Liver (tissue), 9 donors: Measurements from ENCODE around the gene PDCD2L. TPM values are rescaled to one million over a fixed set of nuclear protein-coding genes. Genes with fewer than 3 reads are reported as not detected.

Experiments used
- DNase-seq: peaks from one replicate; pipeline ENCODE4 v3.0.0-alpha.2; 2017; ENCODE audit warnings: low spot score
- H3K27ac ChIP-seq, 2 donors: one replicate each; pipeline ENCODE4 v1.7.0; 2013; ENCODE audit warnings: inconsistent platforms in 2 of 2, low read length in 2 of 2, control low read depth in 1 of 2, low read depth in 1 of 2, mild to moderate bottlenecking in 1 of 2
- H3K27me3 ChIP-seq, 4 donors: one replicate each; pipeline versions ENCODE4 v1.6.1 to v1.7.0; 2013; ENCODE audit warnings: low read length in 3 of 4, inconsistent platforms in 1 of 4, mild to moderate bottlenecking in 1 of 4, moderate library complexity in 1 of 4; ENCODE audit not compliant: control insufficient read depth in 4 of 4, insufficient read depth in 4 of 4
- H3K36me3 ChIP-seq, 4 donors: one replicate each; pipeline versions ENCODE4 v1.6.1 to v1.7.0; 2013; ENCODE audit warnings: low read length in 3 of 4, mild to moderate bottlenecking in 3 of 4, low read depth in 1 of 4, moderate library complexity in 1 of 4; ENCODE audit not compliant: control insufficient read depth in 4 of 4, insufficient read depth in 3 of 4
- H3K4me1 ChIP-seq, 4 donors: one replicate each; pipeline versions ENCODE4 v1.6.1 to v1.7.0; 2013; ENCODE audit warnings: low read length in 3 of 4, mild to moderate bottlenecking in 3 of 4, moderate library complexity in 1 of 4; ENCODE audit not compliant: control insufficient read depth in 4 of 4, insufficient read depth in 4 of 4
- H3K4me3 ChIP-seq, 3 donors: one replicate each; pipeline versions ENCODE4 v1.6.1 to v1.7.0; 2013; ENCODE audit warnings: low read length in 3 of 3, control low read depth in 1 of 3, low read depth in 1 of 3, mild to moderate bottlenecking in 1 of 3
- H3K9ac ChIP-seq, 2 donors: one replicate each; pipeline ENCODE4 v1.7.0; 2013; ENCODE audit warnings: low read length in 2 of 2, mild to moderate bottlenecking in 2 of 2, moderate library complexity in 2 of 2, control low read depth in 1 of 2, low read depth in 1 of 2
- H3K9me3 ChIP-seq, 4 donors: one replicate each; pipeline versions ENCODE4 v1.6.1 to v1.7.0; 2013; ENCODE audit warnings: low read length in 3 of 4; ENCODE audit not compliant: control insufficient read depth in 4 of 4
- EGR1 ChIP-seq, 2 donors: IDR thresholded peaks; 2 replicates each; pipeline ENCODE4 v1.6.1; 2016 to 2018; ENCODE audit warnings: antibody characterized with exemption in 2 of 2, low read depth in 2 of 2
- FOXA1 ChIP-seq: IDR thresholded peaks from 2 replicates; pipeline ENCODE4 v1.6.1; 2016; ENCODE audit warnings: antibody characterized with exemption
- FOXA2 ChIP-seq: IDR thresholded peaks from 2 replicates; pipeline ENCODE4 v1.6.1; 2016; ENCODE audit warnings: antibody characterized with exemption
- HNF4G ChIP-seq: IDR thresholded peaks from 2 replicates; pipeline ENCODE4 v1.6.1; 2016; ENCODE audit warnings: antibody characterized with exemption
- JUND ChIP-seq, 2 donors: IDR thresholded peaks; 2 replicates each; pipeline ENCODE4 v1.6.1; 2016; ENCODE audit warnings: antibody characterized with exemption in 2 of 2
- MAX ChIP-seq: IDR thresholded peaks from 2 replicates; pipeline ENCODE4 v1.6.1; 2016; ENCODE audit warnings: antibody characterized with exemption
- RAD21 ChIP-seq, 2 donors: IDR thresholded peaks; 2 replicates each; pipeline ENCODE4 v1.6.1; 2016; ENCODE audit warnings: antibody characterized with exemption in 2 of 2, mild to moderate bottlenecking in 2 of 2
- RXRA ChIP-seq, 2 donors: IDR thresholded peaks; 2 replicates each; pipeline ENCODE4 v1.6.1; 2017 to 2018; ENCODE audit warnings: antibody characterized with exemption in 2 of 2, mild to moderate bottlenecking in 1 of 2
- TAF1 ChIP-seq: conservative IDR thresholded peaks from 2 replicates; pipeline ENCODE4 v1.6.1; 2016; ENCODE audit warnings: antibody characterized with exemption, mild to moderate bottlenecking
- YY1 ChIP-seq: IDR thresholded peaks from 2 replicates; pipeline ENCODE4 v1.6.1; 2016; ENCODE audit warnings: antibody characterized with exemption, mild to moderate bottlenecking
- ZBTB33 ChIP-seq: IDR thresholded peaks from 2 replicates; pipeline ENCODE4 v1.6.1; 2016; ENCODE audit warnings: antibody characterized with exemption
- WGBS: extraction: QIAGEN DNeasy Blood & Tissue Kit; methylation state at CpG from one replicate; pipeline ENCODE4 v1.1.7; 2013; 5-methylcytosine and 5-hydroxymethylcytosine counted together
- polyA plus RNA-seq, 2 donors: library from polyadenylated mRNA; stranded (reverse) in 1 of 2; unstranded in 1 of 2; fragments of 200-250 nt in 1 of 2; fragments of >200 nt in 1 of 2; fragmentation: Nextera tagmentation in 1 of 2; extraction: Ambion mirVana in 1 of 2; gene quantifications; one replicate each; pipeline versions ENCODE4 v1.2.1 to v1.2.3, GENCODE V29; 2013 to 2015
- total RNA-seq, 2 donors: library from RNA; depleted of rRNA; stranded (reverse); fragments of >200 nt; gene quantifications; one replicate each; pipeline ENCODE4 v1.2.3, GENCODE V29; 2014
- TF ChIP-seq, protein P1 (sequence below): fragments of 150-350 bp; IDR thresholded peaks from 2 replicates; pipeline ENCODE4 v1.5.1; 2017; ENCODE audit warnings: improper control_type of control experiment, low read depth, low read length; ENCODE audit not compliant: missing input control
- TF ChIP-seq, protein P2 (sequence below): IDR thresholded peaks from 2 replicates; pipeline ENCODE4 v1.6.1; 2016; ENCODE audit warnings: antibody characterized with exemption
- TF ChIP-seq, protein P3 (sequence below): IDR thresholded peaks from 2 replicates; pipeline ENCODE4 v1.6.1; 2016; ENCODE audit warnings: antibody characterized with exemption, mild to moderate bottlenecking
- donor health status: healthy.
- donor health status: healthy.
- donor health status: healthy.
- donor health status: healthy.
- donor health status: healthy.

Gene PDCD2L
- total and polyA plus RNA-seq, 4 donors = 3.8 to 7.6 (median 5.1) TPM

- Histone ChIP-seq H3K9me3 (no peaks in the 10 kb centered on the region), H3K4me3 (no peak overlapping the region), H3K4me1 (peaks cover 5 to 18% (median 11%) of the 10 kb centered on the region in 4 donors), H3K27me3 (no peaks in the 10 kb centered on the region), H3K9ac (peak overlapping the region; percentile 51 to 64), H3K27ac (peak overlapping the region; percentile 89), H3K36me3 (peaks cover 0 to 7% (median under 1%) of the 10 kb centered on the region in 4 donors)
- no peak for DNase-seq
- no peak for TF ChIP-seq FOXA2
- no peak for TF ChIP-seq TAF1
- TF ChIP-seq HNF4G = no peak
- TF ChIP-seq JUND (IDR thresholded peaks at IDR 0.05) = no peak
- TF ChIP-seq YY1 = no peak
- no peak for TF ChIP-seq ZBTB33
- no peak for TF ChIP-seq RAD21 (IDR thresholded peaks at IDR 0.05)
- no peak for TF ChIP-seq EGR1 (IDR thresholded peaks at IDR 0.05; ENCODE audit: low read depth in 2 of 2)
- 87% methylated on average over 7 of the region's 7 CpGs for WGBS
Observed at GRCh38 chr19:34359954-34360315, 44.3 kb upstream of the PDCD2L start.

DNA sequence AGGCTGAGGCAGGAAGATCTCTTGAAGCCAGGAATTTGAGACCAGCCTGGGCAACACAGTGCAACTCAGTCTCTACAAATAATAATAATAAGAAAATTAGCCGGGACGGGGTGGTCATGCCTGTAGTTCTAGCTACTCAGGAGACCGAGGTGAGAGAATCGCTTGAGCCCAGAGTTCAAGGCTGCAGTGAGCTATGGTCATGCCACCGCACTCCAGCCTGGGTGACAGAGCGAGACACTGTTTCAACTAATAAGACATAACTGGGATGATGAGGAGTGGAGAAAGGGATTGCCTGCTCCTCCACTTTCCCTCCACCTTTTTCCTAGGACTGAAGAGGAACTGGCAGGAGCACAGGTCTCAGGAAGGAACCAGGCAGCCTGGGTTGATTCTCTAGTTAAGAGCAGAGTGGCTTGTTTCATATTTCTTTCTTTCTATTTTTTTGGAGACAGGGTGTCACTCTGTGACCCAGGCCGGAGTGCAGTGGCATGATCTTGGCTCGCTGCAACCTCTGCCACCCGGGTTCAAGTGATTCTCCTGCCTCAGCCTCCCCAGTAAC lies 43.8 kb upstream of the PDCD2L start:
- Histone ChIP-seq H3K9ac (no peak overlapping the region), H3K4me1 (peaks cover 5 to 18% (median 11%) of the 10 kb centered on the region in 4 donors), H3K4me3 (no peak overlapping the region), H3K27me3 (no peaks in the 10 kb centered on the region), H3K27ac (peak overlapping the region; percentile 89), H3K9me3 (no peaks in the 10 kb centered on the region), H3K36me3 (peaks cover 0 to 2% (median 0%) of the 10 kb centered on the region in 4 donors)
- TF ChIP-seq, protein P1, sequence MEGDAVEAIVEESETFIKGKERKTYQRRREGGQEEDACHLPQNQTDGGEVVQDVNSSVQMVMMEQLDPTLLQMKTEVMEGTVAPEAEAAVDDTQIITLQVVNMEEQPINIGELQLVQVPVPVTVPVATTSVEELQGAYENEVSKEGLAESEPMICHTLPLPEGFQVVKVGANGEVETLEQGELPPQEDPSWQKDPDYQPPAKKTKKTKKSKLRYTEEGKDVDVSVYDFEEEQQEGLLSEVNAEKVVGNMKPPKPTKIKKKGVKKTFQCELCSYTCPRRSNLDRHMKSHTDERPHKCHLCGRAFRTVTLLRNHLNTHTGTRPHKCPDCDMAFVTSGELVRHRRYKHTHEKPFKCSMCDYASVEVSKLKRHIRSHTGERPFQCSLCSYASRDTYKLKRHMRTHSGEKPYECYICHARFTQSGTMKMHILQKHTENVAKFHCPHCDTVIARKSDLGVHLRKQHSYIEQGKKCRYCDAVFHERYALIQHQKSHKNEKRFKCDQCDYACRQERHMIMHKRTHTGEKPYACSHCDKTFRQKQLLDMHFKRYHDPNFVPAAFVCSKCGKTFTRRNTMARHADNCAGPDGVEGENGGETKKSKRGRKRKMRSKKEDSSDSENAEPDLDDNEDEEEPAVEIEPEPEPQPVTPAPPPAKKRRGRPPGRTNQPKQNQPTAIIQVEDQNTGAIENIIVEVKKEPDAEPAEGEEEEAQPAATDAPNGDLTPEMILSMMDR = no peak
- TF ChIP-seq RXRA (IDR thresholded peaks at IDR 0.05) (no peak), EGR1 (IDR thresholded peaks at IDR 0.05; ENCODE audit: low read depth in 2 of 2) (no peak), MAX (no peak)
- 98% methylated on average over 9 of the region's 9 CpGs for WGBS
- no peak for DNase-seq

DNA sequence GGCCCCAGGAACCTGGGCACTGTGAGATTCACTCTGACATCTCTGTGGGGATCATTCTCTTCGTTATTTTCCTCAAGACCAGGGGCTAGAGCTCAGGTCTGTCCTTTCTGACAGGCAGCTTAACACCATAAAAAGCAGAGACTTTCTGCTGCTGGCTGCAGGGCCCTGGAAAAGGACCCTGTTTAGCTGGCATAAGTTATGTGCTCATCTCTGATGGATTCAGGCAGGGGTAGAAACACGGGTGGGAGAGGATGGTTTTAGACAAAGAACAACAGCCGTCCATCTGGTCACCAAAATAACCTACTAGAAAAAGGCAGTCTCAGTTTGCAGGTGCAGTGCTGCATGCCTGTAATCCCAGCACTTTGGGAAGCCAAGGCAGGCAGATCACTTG lies 41.5 kb upstream of the PDCD2L start:
- 79% methylated on average over 3 of the region's 3 CpGs for WGBS
- Histone ChIP-seq H3K36me3 (peaks cover 0 to 4% (median 3%) of the 10 kb centered on the region in 4 donors), H3K27me3 (no peaks in the 10 kb centered on the region), H3K27ac (no peak overlapping the region), H3K9me3 (no peaks in the 10 kb centered on the region), H3K9ac (no peak overlapping the region), H3K4me1 (peaks cover 10 to 36% (median 19%) of the 10 kb centered on the region in 4 donors), H3K4me3 (no peak overlapping the region)
- no peak for DNase-seq
- TF ChIP-seq RAD21 (IDR thresholded peaks at IDR 0.05) (no peak), RXRA (IDR thresholded peaks at IDR 0.05) (no peak), TAF1 (no peak), MAX (no peak), FOXA2 (no peak), EGR1 (IDR thresholded peaks at IDR 0.05; ENCODE audit: low read depth in 2 of 2) (no peak), JUND (IDR thresholded peaks at IDR 0.05) (no peak), FOXA1 (no peak)
- TF ChIP-seq, protein P2, sequence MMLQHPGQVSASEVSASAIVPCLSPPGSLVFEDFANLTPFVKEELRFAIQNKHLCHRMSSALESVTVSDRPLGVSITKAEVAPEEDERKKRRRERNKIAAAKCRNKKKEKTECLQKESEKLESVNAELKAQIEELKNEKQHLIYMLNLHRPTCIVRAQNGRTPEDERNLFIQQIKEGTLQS = no peak
- TF ChIP-seq, protein P1 = no peak
- TF ChIP-seq, protein P3, sequence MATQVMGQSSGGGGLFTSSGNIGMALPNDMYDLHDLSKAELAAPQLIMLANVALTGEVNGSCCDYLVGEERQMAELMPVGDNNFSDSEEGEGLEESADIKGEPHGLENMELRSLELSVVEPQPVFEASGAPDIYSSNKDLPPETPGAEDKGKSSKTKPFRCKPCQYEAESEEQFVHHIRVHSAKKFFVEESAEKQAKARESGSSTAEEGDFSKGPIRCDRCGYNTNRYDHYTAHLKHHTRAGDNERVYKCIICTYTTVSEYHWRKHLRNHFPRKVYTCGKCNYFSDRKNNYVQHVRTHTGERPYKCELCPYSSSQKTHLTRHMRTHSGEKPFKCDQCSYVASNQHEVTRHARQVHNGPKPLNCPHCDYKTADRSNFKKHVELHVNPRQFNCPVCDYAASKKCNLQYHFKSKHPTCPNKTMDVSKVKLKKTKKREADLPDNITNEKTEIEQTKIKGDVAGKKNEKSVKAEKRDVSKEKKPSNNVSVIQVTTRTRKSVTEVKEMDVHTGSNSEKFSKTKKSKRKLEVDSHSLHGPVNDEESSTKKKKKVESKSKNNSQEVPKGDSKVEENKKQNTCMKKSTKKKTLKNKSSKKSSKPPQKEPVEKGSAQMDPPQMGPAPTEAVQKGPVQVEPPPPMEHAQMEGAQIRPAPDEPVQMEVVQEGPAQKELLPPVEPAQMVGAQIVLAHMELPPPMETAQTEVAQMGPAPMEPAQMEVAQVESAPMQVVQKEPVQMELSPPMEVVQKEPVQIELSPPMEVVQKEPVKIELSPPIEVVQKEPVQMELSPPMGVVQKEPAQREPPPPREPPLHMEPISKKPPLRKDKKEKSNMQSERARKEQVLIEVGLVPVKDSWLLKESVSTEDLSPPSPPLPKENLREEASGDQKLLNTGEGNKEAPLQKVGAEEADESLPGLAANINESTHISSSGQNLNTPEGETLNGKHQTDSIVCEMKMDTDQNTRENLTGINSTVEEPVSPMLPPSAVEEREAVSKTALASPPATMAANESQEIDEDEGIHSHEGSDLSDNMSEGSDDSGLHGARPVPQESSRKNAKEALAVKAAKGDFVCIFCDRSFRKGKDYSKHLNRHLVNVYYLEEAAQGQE = no peak
